ENCODE measurements around the gene OVAAL.

OVAAL gene

GRCh38 chr1:180558664-180559063, at the start of gene OVAAL:
Gene OVAAL (plus strand): TSS chr1:180558964.
- no peak within 1 kb of the TSS for H3K27ac Mint-ChIP-seq
- no peak for DNase-seq
- ATAC-seq: no peak
- peaks cover 5% of the 10 kb centered on the region for H3K9me3 Mint-ChIP-seq
- H3K27me3 Mint-ChIP-seq: peaks cover 6% of the 10 kb centered on the region
- H3K36me3 Mint-ChIP-seq (ENCODE audit: low read depth): no peaks in the 10 kb centered on the region
- no peaks in the 10 kb centered on the region for H3K4me1 Mint-ChIP-seq
- H3K4me3 Mint-ChIP-seq: no peak within 1 kb of the TSS

DNA sequence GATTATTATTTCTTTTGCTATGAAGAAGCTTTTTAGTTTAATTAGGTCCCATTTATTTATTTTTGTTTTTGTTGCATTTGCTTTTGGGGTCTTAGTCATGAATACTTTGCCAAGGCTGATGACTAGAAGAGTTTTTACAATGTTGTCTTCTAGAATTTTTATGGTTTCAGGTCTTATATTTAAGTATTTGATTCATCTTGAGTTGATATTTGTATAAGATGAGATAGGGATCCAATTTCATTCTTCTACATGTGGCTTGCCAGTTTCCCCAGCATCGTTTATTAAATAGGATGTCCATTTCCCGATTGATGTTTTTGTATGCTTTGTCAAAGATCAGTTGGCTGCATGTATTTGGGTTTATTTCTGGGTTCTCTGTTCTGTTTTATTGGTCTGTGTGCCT, 47.9 kb upstream of the OVAAL start:
- no peak overlapping the region for H3K27ac Mint-ChIP-seq
- peaks cover 4% of the 10 kb centered on the region for H3K4me1 Mint-ChIP-seq
- H3K36me3 Mint-ChIP-seq (ENCODE audit: low read depth): no peaks in the 10 kb centered on the region
- no peak overlapping the region for H3K4me3 Mint-ChIP-seq
- ATAC-seq: no peak
- no peak for DNase-seq
- H3K9me3 Mint-ChIP-seq: no peaks in the 10 kb centered on the region
- H3K27me3 Mint-ChIP-seq: peaks cover 5% of the 10 kb centered on the region

GRCh38 chr1:180513531-180513930, 45.2 kb upstream of the OVAAL start:
- DNase-seq: no peak
- no peak overlapping the region for H3K27ac Mint-ChIP-seq
- H3K4me1 Mint-ChIP-seq: no peaks in the 10 kb centered on the region
- H3K36me3 Mint-ChIP-seq (ENCODE audit: low read depth): no peaks in the 10 kb centered on the region
- ATAC-seq: no peak
- no peak overlapping the region for H3K4me3 Mint-ChIP-seq
- peaks cover 5% of the 10 kb centered on the region for H3K27me3 Mint-ChIP-seq
- no peaks in the 10 kb centered on the region for H3K9me3 Mint-ChIP-seq

GRCh38 chr1:180515364-180515763, 43.4 kb upstream of the OVAAL start:
- H3K9me3 Mint-ChIP-seq: no peaks in the 10 kb centered on the region
- no peaks in the 10 kb centered on the region for H3K4me1 Mint-ChIP-seq
- H3K27me3 Mint-ChIP-seq: peaks cover 7% of the 10 kb centered on the region
- H3K27ac Mint-ChIP-seq: no peak overlapping the region
- DNase-seq (no peak), ATAC-seq (no peak)
- H3K4me3 Mint-ChIP-seq: no peak overlapping the region
- no peaks in the 10 kb centered on the region for H3K36me3 Mint-ChIP-seq (ENCODE audit: low read depth)

DNA sequence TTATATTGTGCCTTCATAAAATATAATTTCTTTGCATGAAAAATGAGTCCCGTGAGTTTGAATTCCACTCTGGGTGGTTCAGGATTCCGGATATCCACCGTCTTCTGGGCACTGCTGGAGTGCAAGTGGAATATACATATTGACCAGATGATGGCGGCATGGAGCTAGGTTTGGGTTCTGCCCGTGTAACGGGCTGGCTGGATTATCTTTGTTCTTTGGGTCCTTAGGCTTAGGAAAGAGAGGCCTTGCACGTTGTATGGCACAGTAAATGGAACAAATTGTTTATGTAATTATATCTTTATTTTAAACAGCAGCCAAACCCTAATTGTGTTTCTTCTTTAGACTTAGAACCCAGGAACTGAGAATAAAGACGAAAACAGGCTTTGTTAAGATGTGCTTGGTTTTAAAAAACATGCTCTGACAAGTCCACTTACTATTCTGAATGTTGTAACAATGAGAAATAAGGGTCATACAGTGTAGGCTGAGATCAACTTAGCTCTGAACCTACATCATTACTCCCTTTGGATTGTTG, 42.8 kb upstream of the OVAAL start:
- Mint-ChIP-seq H3K27ac (no peak overlapping the region), H3K4me3 (no peak overlapping the region), H3K36me3 (ENCODE audit: low read depth) (no peaks in the 10 kb centered on the region), H3K9me3 (no peaks in the 10 kb centered on the region), H3K27me3 (peaks cover 7% of the 10 kb centered on the region), H3K4me1 (no peaks in the 10 kb centered on the region)
- peak; percentile 87 for ATAC-seq
- DNase-seq: peak; percentile 44

DNA sequence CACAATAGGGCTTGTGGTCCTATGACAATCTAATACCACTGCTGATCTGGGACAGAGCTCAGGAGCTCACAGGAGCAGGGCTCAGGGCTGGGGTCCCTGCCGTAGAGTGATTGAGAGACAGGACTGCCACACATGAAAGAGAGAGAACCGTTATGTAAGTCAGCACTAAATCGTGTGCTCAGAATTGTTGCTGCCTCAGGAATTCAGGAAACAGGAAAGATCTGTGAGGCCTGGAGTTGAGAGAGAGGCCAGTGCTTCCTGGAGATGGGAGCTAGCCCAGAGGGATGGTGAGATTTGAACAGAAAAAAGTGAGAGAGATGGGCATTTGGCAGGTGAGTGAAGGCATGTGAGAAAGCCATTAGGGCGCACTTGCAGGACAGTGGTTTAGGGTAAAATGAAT, 38.9 kb upstream of the OVAAL start:
- no peak for DNase-seq
- Mint-ChIP-seq H3K36me3 (ENCODE audit: low read depth) (no peaks in the 10 kb centered on the region), H3K4me3 (no peak overlapping the region), H3K27me3 (peaks cover 2% of the 10 kb centered on the region), H3K4me1 (no peaks in the 10 kb centered on the region), H3K9me3 (no peaks in the 10 kb centered on the region), H3K27ac (no peak overlapping the region)
- ATAC-seq: no peak

GRCh38 chr1:180521474-180522212, 37.1 kb upstream of the OVAAL start:
- Mint-ChIP-seq H3K36me3 (ENCODE audit: low read depth) (no peaks in the 10 kb centered on the region), H3K4me1 (no peaks in the 10 kb centered on the region), H3K27me3 (peaks cover 2% of the 10 kb centered on the region), H3K4me3 (no peak overlapping the region), H3K9me3 (no peaks in the 10 kb centered on the region), H3K27ac (no peak overlapping the region)
- ATAC-seq (no peak), DNase-seq (no peak)

DNA sequence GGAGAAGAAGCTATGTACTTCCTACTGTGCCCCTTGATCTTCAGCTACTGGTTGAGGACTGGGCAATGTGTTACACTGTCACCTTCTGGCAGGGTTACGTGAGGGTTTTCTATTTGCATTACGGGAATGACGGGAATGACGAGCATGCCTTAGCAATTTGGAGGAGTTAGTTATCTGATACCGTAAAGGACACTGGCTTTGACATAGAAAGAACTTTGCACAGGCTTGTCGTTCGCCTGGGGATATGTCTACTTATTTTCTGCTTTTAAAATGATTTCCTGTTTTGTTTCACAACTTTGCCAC, 36.6 kb upstream of the OVAAL start:
- H3K36me3 Mint-ChIP-seq (ENCODE audit: low read depth): no peaks in the 10 kb centered on the region
- no peak for DNase-seq
- no peaks in the 10 kb centered on the region for H3K9me3 Mint-ChIP-seq
- no peak overlapping the region for H3K4me3 Mint-ChIP-seq
- H3K27me3 Mint-ChIP-seq: peaks cover 2% of the 10 kb centered on the region
- H3K4me1 Mint-ChIP-seq: no peaks in the 10 kb centered on the region
- no peak for ATAC-seq
- H3K27ac Mint-ChIP-seq: no peak overlapping the region

DNA sequence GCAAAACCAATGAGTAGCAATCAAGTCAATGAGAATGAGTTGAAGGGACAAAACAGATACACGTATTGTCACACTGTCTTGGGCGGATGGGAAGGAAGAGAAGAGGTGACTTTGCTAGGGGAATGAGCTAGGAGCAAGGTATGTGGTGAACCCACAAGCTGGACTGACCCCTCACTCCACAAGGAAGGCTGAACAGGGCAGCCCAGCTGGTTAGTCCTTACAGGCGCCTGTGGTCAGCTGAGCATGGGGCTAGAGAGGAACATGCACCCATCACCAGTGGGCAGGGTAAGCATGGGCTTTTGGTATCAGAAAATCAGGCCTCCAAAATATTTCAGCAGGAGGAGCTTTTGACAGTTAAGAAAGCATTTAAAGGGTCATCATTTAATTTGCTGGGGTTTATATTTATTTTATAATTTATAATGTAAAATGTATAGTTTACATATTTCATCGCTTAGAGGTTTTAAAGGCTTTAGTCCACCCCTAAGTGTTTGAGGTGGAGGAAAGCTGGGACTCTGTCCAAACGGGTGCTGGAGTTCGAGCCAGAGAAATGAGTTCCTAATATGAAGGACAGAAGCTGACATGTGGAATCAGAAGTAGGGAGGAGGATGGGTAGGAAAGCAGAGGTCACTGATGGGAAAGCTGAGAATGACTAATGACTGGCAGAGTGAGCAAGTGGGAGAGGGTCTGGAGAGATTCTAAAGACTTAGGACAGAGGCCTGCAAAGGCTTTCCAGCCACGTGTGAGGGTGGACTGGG, 34.4 kb upstream of the OVAAL start:
- H3K9me3 Mint-ChIP-seq: no peaks in the 10 kb centered on the region
- DNase-seq (no peak), ATAC-seq (no peak)
- H3K4me3 Mint-ChIP-seq: no peak overlapping the region
- no peaks in the 10 kb centered on the region for H3K36me3 Mint-ChIP-seq (ENCODE audit: low read depth)
- H3K27ac Mint-ChIP-seq: no peak overlapping the region
- no peaks in the 10 kb centered on the region for H3K4me1 Mint-ChIP-seq
- peaks cover 2% of the 10 kb centered on the region for H3K27me3 Mint-ChIP-seq

DNA sequence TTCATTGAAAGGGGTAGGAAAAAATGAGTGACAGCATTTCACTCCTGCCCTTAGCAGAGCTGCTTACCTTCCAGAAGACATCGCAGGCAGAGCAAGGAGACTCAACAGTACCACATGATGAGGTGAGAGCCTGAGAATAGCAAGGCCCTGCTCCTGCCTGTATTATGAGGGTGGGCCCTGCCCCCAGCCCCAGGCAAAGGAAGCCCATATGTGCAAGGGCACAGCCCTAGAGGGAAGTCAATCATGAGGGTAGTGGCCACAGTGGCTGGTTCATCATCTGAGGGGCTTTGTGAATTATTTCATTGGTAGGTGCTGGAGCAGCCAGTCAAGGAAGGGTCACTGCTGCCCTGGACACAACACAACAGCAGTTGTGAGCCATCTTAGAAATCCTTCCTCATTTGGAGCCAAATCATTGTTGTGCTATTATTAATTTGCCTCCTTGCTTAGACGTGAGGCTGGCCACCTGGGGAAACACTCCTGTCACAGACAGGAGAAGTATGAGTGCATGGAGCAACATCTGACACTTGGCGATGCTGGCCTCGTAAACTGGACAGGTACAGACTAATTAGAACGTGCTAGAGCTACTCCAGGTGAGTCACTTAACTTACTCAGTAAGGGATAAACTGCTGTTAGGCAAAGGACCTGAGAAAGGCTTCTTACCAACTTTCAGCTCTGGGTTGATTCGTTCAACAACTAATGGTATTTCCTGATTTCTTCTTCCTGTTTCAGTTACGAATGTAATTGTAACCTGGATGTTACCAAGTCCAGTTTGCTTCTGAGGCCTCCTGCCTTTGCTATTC, 33.6 kb upstream of the OVAAL start:
- Mint-ChIP-seq H3K36me3 (ENCODE audit: low read depth) (no peaks in the 10 kb centered on the region), H3K27me3 (no peaks in the 10 kb centered on the region), H3K4me3 (no peak overlapping the region), H3K4me1 (no peaks in the 10 kb centered on the region), H3K27ac (no peak overlapping the region), H3K9me3 (no peaks in the 10 kb centered on the region)
- DNase-seq (no peak), ATAC-seq (peak; percentile 31)

GRCh38 chr1:180525715-180526039, 33.1 kb upstream of the OVAAL start:
- ATAC-seq: no peak
- Mint-ChIP-seq H3K36me3 (ENCODE audit: low read depth) (no peaks in the 10 kb centered on the region), H3K4me3 (no peak overlapping the region), H3K9me3 (no peaks in the 10 kb centered on the region), H3K4me1 (no peaks in the 10 kb centered on the region), H3K27ac (no peak overlapping the region), H3K27me3 (no peaks in the 10 kb centered on the region)
- DNase-seq: no peak

GRCh38 chr1:180527101-180527669, 31.6 kb upstream of the OVAAL start:
- Mint-ChIP-seq H3K9me3 (no peaks in the 10 kb centered on the region), H3K27me3 (no peaks in the 10 kb centered on the region), H3K4me3 (no peak overlapping the region), H3K27ac (no peak overlapping the region), H3K36me3 (ENCODE audit: low read depth) (no peaks in the 10 kb centered on the region), H3K4me1 (no peaks in the 10 kb centered on the region)
- no peak for DNase-seq
- ATAC-seq: no peak

DNA sequence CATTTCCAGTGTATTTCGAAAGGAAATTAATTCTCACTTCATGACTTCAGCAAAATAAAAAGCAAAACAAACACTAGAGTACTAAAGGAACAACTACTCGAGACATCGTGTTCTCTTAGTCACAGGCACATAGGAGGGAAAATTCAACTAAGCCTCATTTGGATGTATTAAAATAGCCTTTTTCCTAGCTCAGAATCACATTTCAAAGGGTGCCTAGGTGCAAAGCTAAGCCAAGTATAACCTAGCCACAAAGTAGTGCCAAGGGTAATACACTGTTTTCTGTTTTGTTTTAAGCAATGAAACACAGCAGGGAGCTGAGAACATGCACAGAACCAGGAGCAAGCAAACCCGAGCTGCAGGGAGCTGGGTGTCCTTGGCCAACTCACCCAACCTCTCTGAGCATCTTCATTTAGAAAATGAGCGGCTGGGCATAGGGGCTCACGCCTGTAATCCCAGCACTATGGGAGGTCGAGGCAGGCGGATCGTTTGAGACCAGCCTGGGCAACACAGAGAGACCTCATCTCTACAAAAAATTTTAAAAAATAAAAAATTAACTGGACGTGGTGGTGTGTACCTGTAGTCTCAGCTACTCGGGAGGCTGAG, 29.8 kb upstream of the OVAAL start:
- DNase-seq: no peak

DNA sequence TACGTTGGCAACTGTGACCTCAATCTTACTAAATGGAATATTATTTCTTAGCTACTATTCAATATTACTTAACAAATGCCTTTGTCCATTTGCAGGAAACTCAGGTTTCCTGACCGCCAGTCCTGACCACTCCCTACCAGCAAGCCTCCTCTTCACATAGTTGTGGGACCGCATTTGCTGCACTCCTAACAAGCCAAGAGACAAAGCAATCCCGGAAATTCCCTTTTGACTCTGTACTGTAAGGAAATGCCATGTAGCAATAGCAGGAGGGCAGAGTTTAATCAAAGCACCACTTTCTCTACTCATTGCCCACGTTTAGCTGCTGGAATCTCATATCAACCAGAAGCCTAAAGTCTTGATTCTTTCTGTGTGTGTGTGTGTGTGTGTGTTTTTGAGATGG, 28.3 kb upstream of the OVAAL start:
- H3K4me3 Mint-ChIP-seq: no peak overlapping the region
- no peaks in the 10 kb centered on the region for H3K9me3 Mint-ChIP-seq
- no peaks in the 10 kb centered on the region for H3K36me3 Mint-ChIP-seq (ENCODE audit: low read depth)
- H3K27me3 Mint-ChIP-seq: peaks cover 2% of the 10 kb centered on the region
- H3K27ac Mint-ChIP-seq: no peak overlapping the region
- DNase-seq (no peak), ATAC-seq (no peak)
- no peaks in the 10 kb centered on the region for H3K4me1 Mint-ChIP-seq

More for the DNA sequence above, 29.8 kb upstream of the OVAAL start:
- no peaks in the 10 kb centered on the region for H3K27me3 Mint-ChIP-seq
- H3K9me3 Mint-ChIP-seq: no peaks in the 10 kb centered on the region
- H3K27ac Mint-ChIP-seq: no peak overlapping the region
- ATAC-seq: no peak
- no peaks in the 10 kb centered on the region for H3K4me1 Mint-ChIP-seq
- H3K36me3 Mint-ChIP-seq (ENCODE audit: low read depth): no peaks in the 10 kb centered on the region
- H3K4me3 Mint-ChIP-seq: no peak overlapping the region
